Mesendoderm (in vitro differentiated cells): ENCODE measurements around the gene IGSF22.
A peak's percentile ranks its signal among the peaks of the same experiment; 100 is the strongest.
"Not testable (repeated sequence)": the region's sequence is repeated elsewhere in the genome, so short reads cannot be mapped to it uniquely, and the experiment has no call there.

Source experiments
- DNase-seq: peaks from one replicate; pipeline ENCODE4 v3.0.0; 2013
- H2AK5ac ChIP-seq: 2 replicates; pipeline ENCODE4 v1.6.1; 2013; ENCODE audit warnings: low read length, inconsistent platforms
- H2BK120ac ChIP-seq: 2 replicates; pipeline ENCODE4 v1.6.1; 2013; ENCODE audit warnings: low read depth, mild to moderate bottlenecking, low read length, moderate library complexity, mixed read lengths
- H2BK15ac ChIP-seq: replicated peaks from 2 replicates; pipeline ENCODE4 v1.6.1; 2013; ENCODE audit warnings: low read depth, mild to moderate bottlenecking, moderate library complexity
- H2BK5ac ChIP-seq: 2 replicates; pipeline ENCODE4 v1.6.1; 2013; ENCODE audit warnings: low read length, inconsistent platforms
- H3K18ac ChIP-seq: 2 replicates; pipeline ENCODE4 v1.6.1; 2013; ENCODE audit warnings: mild to moderate bottlenecking, low read length, mixed read lengths
- H3K23ac ChIP-seq: one replicate; pipeline ENCODE4 v1.6.1; 2013; ENCODE audit warnings: low read length
- H3K27ac ChIP-seq: 2 replicates; pipeline ENCODE4 v1.5.1; 2013; ENCODE audit warnings: low read depth, mild to moderate bottlenecking, inconsistent platforms, low read length, moderate library complexity
- H3K27me3 ChIP-seq: 2 replicates; pipeline ENCODE4 v1.6.1; 2013; ENCODE audit warnings: low read length, control low read depth, mild to moderate bottlenecking, inconsistent platforms; ENCODE audit not compliant: insufficient read depth, poor library complexity
- H3K36me3 ChIP-seq: 2 replicates; pipeline ENCODE4 v1.6.1; 2013; ENCODE audit warnings: low read length, inconsistent platforms; ENCODE audit not compliant: control insufficient read depth, insufficient read depth
- H3K4ac ChIP-seq: one replicate; pipeline ENCODE4 v1.6.1; 2013; ENCODE audit warnings: low read depth, mild to moderate bottlenecking, low read length, moderate library complexity
- H3K4me1 ChIP-seq: 2 replicates; pipeline ENCODE4 v1.6.1; 2013; ENCODE audit warnings: low read depth, low read length, inconsistent platforms; ENCODE audit not compliant: control insufficient read depth
- H3K4me2 ChIP-seq: 2 replicates; pipeline ENCODE4 v1.6.1; 2013; ENCODE audit warnings: low read length
- H3K4me3 ChIP-seq: 2 replicates; pipeline ENCODE4 v1.5.1; 2013; ENCODE audit warnings: mild to moderate bottlenecking, low read length
- H3K56ac ChIP-seq: one replicate; pipeline ENCODE4 v1.6.1; 2013; ENCODE audit warnings: low read length
- H3K79me1 ChIP-seq: 2 replicates; pipeline ENCODE4 v1.6.1; 2013; ENCODE audit warnings: low read length, inconsistent platforms
- H3K79me2 ChIP-seq: 2 replicates; pipeline ENCODE4 v1.6.1; 2013; ENCODE audit warnings: mild to moderate bottlenecking, low read length; ENCODE audit not compliant: control insufficient read depth, insufficient read depth
- H3K9ac ChIP-seq: 2 replicates; pipeline ENCODE4 v1.6.1; 2013; ENCODE audit warnings: low read length, inconsistent platforms
- H4K5ac ChIP-seq: one replicate; pipeline ENCODE4 v1.6.1; 2013; ENCODE audit warnings: low read length
- H4K8ac ChIP-seq: one replicate; pipeline ENCODE4 v1.6.1; 2013; ENCODE audit warnings: low read depth, mild to moderate bottlenecking, control low read depth, low read length, moderate library complexity
- WGBS: extraction: QIAGEN DNeasy Blood & Tissue Kit; methylation state at CpG from one replicate; pipeline ENCODE4 v1.1.7; 2013; ENCODE audit warnings: low lambda C conversion rate, missing lambda C conversion rate; ENCODE audit not compliant: insufficient coverage; ENCODE audit errors: extremely low coverage; 5-methylcytosine and 5-hydroxymethylcytosine counted together

Gene IGSF22

DNA sequence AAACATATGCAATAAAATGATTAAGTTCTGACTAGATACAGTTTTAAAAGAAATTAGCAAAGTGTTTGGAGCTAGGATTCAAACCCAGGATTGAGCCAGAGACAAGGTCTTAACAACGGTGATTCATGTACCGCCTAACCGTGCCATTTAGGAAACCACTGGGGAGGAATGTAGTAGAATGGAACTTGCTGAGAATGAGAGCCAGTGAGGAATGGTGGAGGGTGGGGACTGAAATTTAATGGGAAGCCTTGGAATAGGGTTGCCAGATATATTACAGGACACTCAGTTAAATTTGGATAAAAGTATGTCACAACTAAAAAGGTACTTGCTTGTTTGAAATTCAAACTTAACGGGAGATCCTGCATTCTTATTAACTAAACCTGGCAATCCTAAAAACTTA lies 57.9 kb downstream of the IGSF22 start:
- H2BK15ac ChIP-seq = no peak overlapping the region
- H2BK120ac ChIP-seq = no peak overlapping the region
- H3K79me2 ChIP-seq = no peaks in the 10 kb centered on the region
- H4K5ac ChIP-seq = no peak overlapping the region
- WGBS = no CpG with 5 or more reads among the region's 4 CpGs
- H3K18ac ChIP-seq = no peak overlapping the region
- no peaks in the 10 kb centered on the region for H3K27me3 ChIP-seq
- no peak overlapping the region for H3K56ac ChIP-seq
- no peak overlapping the region for H2AK5ac ChIP-seq
- H3K23ac ChIP-seq = no peak overlapping the region
- H3K4me3 ChIP-seq = no peak overlapping the region
- no peak overlapping the region for H3K27ac ChIP-seq
- H3K9ac ChIP-seq = no peak overlapping the region
- DNase-seq = peak; percentile 28
- no peak overlapping the region for H2BK5ac ChIP-seq
- no peak overlapping the region for H3K4me2 ChIP-seq
- H3K4me1 ChIP-seq = no peaks in the 10 kb centered on the region
- no peaks in the 10 kb centered on the region for H3K79me1 ChIP-seq
- no peak overlapping the region for H4K8ac ChIP-seq
- no peak overlapping the region for H3K4ac ChIP-seq
- no peaks in the 10 kb centered on the region for H3K36me3 ChIP-seq

- not testable (repeated sequence) for H3K18ac ChIP-seq, H2BK15ac ChIP-seq, H4K8ac ChIP-seq, H3K4ac ChIP-seq, H3K23ac ChIP-seq, H3K56ac ChIP-seq, H3K9ac ChIP-seq, H3K27me3 ChIP-seq, H3K4me3 ChIP-seq, H2BK5ac ChIP-seq, H3K4me2 ChIP-seq, H3K36me3 ChIP-seq, H3K79me2 ChIP-seq, H4K5ac ChIP-seq, DNase-seq, H3K27ac ChIP-seq, H3K4me1 ChIP-seq, H2BK120ac ChIP-seq, H2AK5ac ChIP-seq, H3K79me1 ChIP-seq
- WGBS = no CpG with 5 or more reads among the region's 10 CpGs
Measured at GRCh38 chr11:18665353-18665872, 60.6 kb downstream of the IGSF22 start.

GRCh38 chr11:18657673-18658072 lies 68.3 kb downstream of the IGSF22 start:
- DNase-seq = no peak
- H3K36me3 ChIP-seq = no peaks in the 10 kb centered on the region
- no peak overlapping the region for H3K56ac ChIP-seq
- H4K5ac ChIP-seq = no peak overlapping the region
- H3K79me1 ChIP-seq = no peaks in the 10 kb centered on the region
- H3K27ac ChIP-seq = no peak overlapping the region
- no peak overlapping the region for H3K18ac ChIP-seq
- H4K8ac ChIP-seq = no peak overlapping the region
- no peak overlapping the region for H2AK5ac ChIP-seq
- no peaks in the 10 kb centered on the region for H3K27me3 ChIP-seq
- H3K4me3 ChIP-seq = no peak overlapping the region
- WGBS = no CpG with 5 or more reads among the region's 5 CpGs
- no peak overlapping the region for H2BK5ac ChIP-seq
- H2BK15ac ChIP-seq = no peak overlapping the region
- H3K4ac ChIP-seq = no peak overlapping the region
- H3K9ac ChIP-seq = no peak overlapping the region
- H3K4me2 ChIP-seq = no peak overlapping the region
- no peaks in the 10 kb centered on the region for H3K4me1 ChIP-seq
- H2BK120ac ChIP-seq = no peak overlapping the region
- no peaks in the 10 kb centered on the region for H3K79me2 ChIP-seq
- no peak overlapping the region for H3K23ac ChIP-seq
